IMR-90 (cell line): Measurements from ENCODE around the gene TNIP1. TPM values are rescaled to one million over a fixed set of nuclear protein-coding genes. Genes with fewer than 3 reads are reported as not detected.

Experiments used
- ATAC-seq: fragments of 200-7000 bp; cut with Tn5 transposase; 2 replicates; pipeline ENCODE4 v1.9.1; 2020; ENCODE audit warnings: low read depth, mild to moderate bottlenecking, moderate library complexity
- BruUV-seq: library from RNA; stranded (reverse); fragments of 400-500 nt; replicated peaks from 2 replicates; lab custom pipeline; 2021; lab: Mats Ljungman, UMichigan
- CTCF ChIA-PET: fragments of 300-600 bp; formaldehyde crosslinking; extraction: SDS; loops from one replicate; lab custom pipeline; 2021; ENCODE audit warnings: antibody characterized with exemption; lab: Yijun Ruan, JAX
- POLR2A ChIA-PET: fragments of 300-600 bp; sonication (Branson Sonifier 250); formaldehyde crosslinking; loops from one replicate; lab custom pipeline; 2022; ENCODE audit warnings: antibody characterized with exemption; ENCODE audit not compliant: unreplicated experiment; lab: Charles Lee
- DNase-seq: peaks from one replicate; pipeline ENCODE4 v3.0.0; 2013
- H2AFZ ChIP-seq: replicated peaks from 2 replicates; pipeline ENCODE3; 2013; ENCODE audit warnings: low read length, mild to moderate bottlenecking; ENCODE audit not compliant: poor library complexity
- H2AK5ac ChIP-seq: 2 replicates; pipeline ENCODE4 v1.6.1; 2013; ENCODE audit warnings: low read depth, low read length, inconsistent platforms
- H2AK9ac ChIP-seq: replicated peaks from 2 replicates; pipeline ENCODE3; 2013; ENCODE audit warnings: mild to moderate bottlenecking, low read depth, low read length, moderate library complexity; ENCODE audit not compliant: poor library complexity
- H2BK120ac ChIP-seq: 2 replicates; pipeline ENCODE4 v1.6.1; 2013; ENCODE audit warnings: low read depth, low read length, inconsistent platforms
- H2BK15ac ChIP-seq: 3 replicates; pipeline ENCODE4 v1.6.1; 2013; ENCODE audit warnings: low read depth, low read length, inconsistent platforms
- H2BK20ac ChIP-seq: 2 replicates; pipeline ENCODE4 v1.6.1; 2013; ENCODE audit warnings: low read depth, mild to moderate bottlenecking, inconsistent platforms, low read length, moderate library complexity
- H2BK5ac ChIP-seq: 2 replicates; pipeline ENCODE4 v1.6.1; 2013; ENCODE audit warnings: mild to moderate bottlenecking, low read depth, low read length, inconsistent platforms; ENCODE audit not compliant: poor library complexity, severe bottlenecking
- H3K14ac ChIP-seq: replicated peaks from 2 replicates; pipeline ENCODE4 v1.6.1; 2013; ENCODE audit warnings: low read depth, low read length, inconsistent platforms
- H3K18ac ChIP-seq: 2 replicates; pipeline ENCODE4 v1.6.1; 2013; ENCODE audit warnings: low read depth, low read length, control low read depth
- H3K23ac ChIP-seq: 2 replicates; pipeline ENCODE4 v1.6.1; 2013; ENCODE audit warnings: low read depth, low read length, inconsistent platforms
- H3K27ac ChIP-seq: 2 replicates; pipeline ENCODE4 v1.5.1; 2013; ENCODE audit warnings: mild to moderate bottlenecking, control low read depth, low read length; ENCODE audit not compliant: insufficient read depth
- H3K27me3 ChIP-seq: 2 replicates; pipeline ENCODE4 v1.6.1; 2013; ENCODE audit warnings: low read length; ENCODE audit not compliant: control insufficient read depth, insufficient read depth
- H3K36me3 ChIP-seq: 2 replicates; pipeline ENCODE4 v1.6.1; 2013; ENCODE audit warnings: low read length, mixed read lengths; ENCODE audit not compliant: control insufficient read depth, insufficient read depth
- H3K4ac ChIP-seq: 2 replicates; pipeline ENCODE4 v1.6.1; 2013; ENCODE audit warnings: low read depth, low read length, inconsistent platforms
- H3K4me1 ChIP-seq: 2 replicates; pipeline ENCODE4 v1.6.1; 2013; ENCODE audit warnings: low read length, mixed read lengths; ENCODE audit not compliant: control insufficient read depth, insufficient read depth
- H3K4me2 ChIP-seq: 2 replicates; pipeline ENCODE4 v1.6.1; 2013; ENCODE audit warnings: low read depth, mild to moderate bottlenecking, control low read depth, low read length, moderate library complexity
- H3K4me3 ChIP-seq: 2 replicates; pipeline ENCODE4 v1.5.1; 2013; ENCODE audit warnings: low read depth, mild to moderate bottlenecking, control low read depth, low read length, moderate library complexity; ENCODE audit not compliant: insufficient read depth
- H3K56ac ChIP-seq: 2 replicates; pipeline ENCODE4 v1.6.1; 2013; ENCODE audit warnings: low read length, inconsistent platforms; ENCODE audit not compliant: insufficient read depth; ENCODE audit errors: extremely low read depth
- H3K79me1 ChIP-seq, 2 experiments: 2 replicates each; pipeline ENCODE4 v1.6.1; 2013; ENCODE audit warnings: low read length in 2 of 2, inconsistent platforms in 1 of 2, low read depth in 1 of 2
- H3K9ac ChIP-seq: 2 replicates; pipeline ENCODE4 v1.6.1; 2013; ENCODE audit warnings: low read depth, low read length, control low read depth
- H3K9me1 ChIP-seq: 2 replicates; pipeline ENCODE4 v1.6.1; 2013; ENCODE audit warnings: low read length, inconsistent platforms; ENCODE audit not compliant: insufficient read depth
- H3K9me3 ChIP-seq: 2 replicates; pipeline ENCODE4 v1.6.1; 2013; ENCODE audit warnings: low read length; ENCODE audit not compliant: control insufficient read depth, insufficient read depth
- H4K20me1 ChIP-seq: 2 replicates; pipeline ENCODE4 v1.6.1; 2013; ENCODE audit warnings: low read length, inconsistent platforms; ENCODE audit not compliant: insufficient read depth
- H4K5ac ChIP-seq: 2 replicates; pipeline ENCODE4 v1.6.1; 2013; ENCODE audit warnings: mild to moderate bottlenecking, low read depth, low read length, control low read depth
- H4K8ac ChIP-seq, 2 experiments: 2 replicates each; pipeline ENCODE4 v1.6.1; 2013; ENCODE audit warnings: low read depth in 2 of 2, low read length in 2 of 2, control low read depth in 1 of 2, inconsistent platforms in 1 of 2
- H4K91ac ChIP-seq: 2 replicates; pipeline ENCODE4 v1.6.1; 2013; ENCODE audit warnings: low read depth, low read length, inconsistent platforms; ENCODE audit not compliant: insufficient read depth
- BHLHE40 ChIP-seq: fragments of 150-350 bp; IDR thresholded peaks from 2 replicates; pipeline ENCODE4 v1.6.1; 2016; ENCODE audit warnings: mild to moderate bottlenecking, low read depth, low read length
- CEBPB ChIP-seq: IDR thresholded peaks from 2 replicates; pipeline ENCODE4 v1.6.1; 2012; ENCODE audit warnings: low read depth, low read length, improper control_type of control experiment
- FOS ChIP-seq: fragments of 150-350 bp; IDR thresholded peaks from 2 replicates; pipeline ENCODE4 v1.6.1; 2016; ENCODE audit warnings: low read depth, low read length
- MAFK ChIP-seq: IDR thresholded peaks from 2 replicates; pipeline ENCODE4 v1.6.1; 2012; ENCODE audit warnings: low read depth, low read length, improper control_type of control experiment
- MAZ ChIP-seq: IDR thresholded peaks from 2 replicates; pipeline ENCODE4 v1.6.1; 2012; ENCODE audit warnings: low read depth, mild to moderate bottlenecking, low read length, improper control_type of control experiment, moderate library complexity, borderline replicate concordance
- MXI1 ChIP-seq: IDR thresholded peaks from 2 replicates; pipeline ENCODE4 v1.6.1; 2012; ENCODE audit warnings: low read depth, mild to moderate bottlenecking, low read length, moderate library complexity, borderline replicate concordance
- NFE2L2 ChIP-seq: fragments of 150-350 bp; IDR thresholded peaks from 2 replicates; pipeline ENCODE4 v1.6.1; 2016; ENCODE audit warnings: low read depth, mild to moderate bottlenecking, low read length
- POLR2A ChIP-seq: IDR thresholded peaks from 2 replicates; pipeline ENCODE4 v1.6.1; 2012; ENCODE audit warnings: mild to moderate bottlenecking, low read depth, low read length
- RFX5 ChIP-seq: IDR thresholded peaks from 2 replicates; pipeline ENCODE4 v1.8.0; 2012; ENCODE audit warnings: low read depth, mild to moderate bottlenecking, low read length, moderate library complexity
- USF2 ChIP-seq: fragments of 150-350 bp; IDR thresholded peaks from 2 replicates; pipeline ENCODE4 v1.6.1; 2017; ENCODE audit warnings: mild to moderate bottlenecking, antibody characterized with exemption, low read length, low read depth
- WGBS, 2 experiments: methylation state at CpG; one replicate each; pipeline versions ENCODE4 v1.1.5 to v1.1.7; 2013; ENCODE audit warnings: missing lambda C conversion rate in 2 of 2; ENCODE audit not compliant: insufficient read length in 1 of 2; ENCODE audit errors: extremely low coverage in 2 of 2; 5-methylcytosine and 5-hydroxymethylcytosine counted together
- dilution Hi-C: fragments of 300-500 bp; cut with HindIII; formaldehyde crosslinking; loops from one replicate; pipeline ENCODE4 v1.14.3; 2018; ENCODE audit warnings: low sequenced_read_pairs; ENCODE audit not compliant: unreplicated experiment
- in situ Hi-C: fragments of 300-500 bp; cut with MboI; formaldehyde crosslinking; loops from 3 replicates; pipeline ENCODE4 v1.14.3; 2019; ENCODE audit warnings: low sequenced_read_pairs, inconsistent platforms, mixed read lengths
- intact Hi-C: fragments of 100-400 bp; cut with micrococcal nuclease; formaldehyde crosslinking; loops from 2 replicates; pipeline ENCODE4 v1.10.0; 2022
- polyA plus RNA-seq, 3 experiments: library from polyadenylated mRNA; depleted of rRNA; stranded (reverse); fragments of >200 nt; gene quantifications; 2 replicates each; pipeline ENCODE4 v1.2.3, GENCODE V29; 2012; ENCODE audit warnings: low replicate concordance in 1 of 3
- total RNA-seq: library from RNA; depleted of rRNA; stranded (reverse); fragments of >200 nt; gene quantifications from 2 replicates; pipeline ENCODE4 v1.2.3, GENCODE V29; 2012

TNIP1 gene
- total and polyA plus RNA-seq, 2 of the 4 experiments (the other 2 are of a cell fraction): 63.8 to 92.8 TPM

- intact Hi-C loops: no loop called here
- peak overlapping the region; percentile 12; the same call in 1 of the 2 replicates for H3K23ac ChIP-seq
- H3K14ac ChIP-seq: 0 out of 2 replicates have a peak overlapping the region, but pooled peaks have one; percentile 15
- H3K27ac ChIP-seq: no peak overlapping the region
- peaks cover 31 to 87% of the 10 kb centered on the region in 2 experiments for H3K79me1 ChIP-seq
- no peak overlapping the region for H2BK120ac ChIP-seq
- ChIA-PET POLR2A (no interaction called here), CTCF (interaction anchor here (1.6 kb wide), 1 partner anchor 38 kb away, joined by 5 read pairs; no protein-coding TSS in a partner anchor)
- no peak overlapping the region for H2AFZ ChIP-seq
- H2BK20ac ChIP-seq: no peak overlapping the region; the same call in 1 of the 2 replicates
- H3K18ac ChIP-seq: no peak overlapping the region
- no peaks in the 10 kb centered on the region for H3K9me3 ChIP-seq
- H3K4me1 ChIP-seq: peaks cover 22% of the 10 kb centered on the region
- H3K4me2 ChIP-seq: no peak overlapping the region
- H2BK15ac ChIP-seq: no peak overlapping the region
- H3K56ac ChIP-seq: no peak overlapping the region
- no peak overlapping the region for H2AK9ac ChIP-seq
- no peak overlapping the region for H3K9ac ChIP-seq
- ATAC-seq (no peak), DNase-seq (no peak)
- no peak overlapping the region for H3K4me3 ChIP-seq
- H2BK5ac ChIP-seq: no peak overlapping the region
- H3K36me3 ChIP-seq: peaks cover 8% of the 10 kb centered on the region
- TF ChIP-seq POLR2A (no peak), BHLHE40 (no peak), RFX5 (no peak), MXI1 (no peak), NFE2L2 (no peak), USF2 (no peak), MAFK (no peak), FOS (no peak), MAZ (no peak), CEBPB (no peak)
- peaks cover 36% of the 10 kb centered on the region for H3K9me1 ChIP-seq
- no peak overlapping the region for H4K8ac ChIP-seq
- peak overlapping the region; percentile 61; the same call in 1 of the 2 replicates for H2AK5ac ChIP-seq
- dilution Hi-C loops: no loop called here
- H3K4ac ChIP-seq: peak overlapping the region; percentile 9; the same call in 1 of the 2 replicates
- WGBS, 2 experiments: 100% methylated on average over 2 of the region's 3 CpGs; no CpG with 5 or more reads in 1 of the 2 experiments
- H4K20me1 ChIP-seq: peaks cover 49% of the 10 kb centered on the region
- in situ Hi-C loops: no loop called here
- BruUV-seq: no TSS peak
- H4K5ac ChIP-seq: no peak overlapping the region
- H4K91ac ChIP-seq: no peak overlapping the region
- H3K27me3 ChIP-seq: no peaks in the 10 kb centered on the region
These were observed 2.9 kb downstream of the TNIP1 start for GRCh38 chr5:151077967-151078366.
